HEK293 (cell line): ENCODE measurements around the gene MBOAT2.
"Not testable (repeated sequence)": the region's sequence is repeated elsewhere in the genome, so short reads cannot be mapped to it uniquely, and the experiment has no call there.

Experiments used
- CTCF ChIA-PET: fragments of 350-600 bp; formaldehyde crosslinking; extraction: SDS; loops from one replicate; lab custom pipeline; 2021; ENCODE audit warnings: antibody characterized with exemption; lab: Yijun Ruan, JAX
- POLR2A ChIA-PET: fragments of 300-600 bp; formaldehyde crosslinking; extraction: SDS; loops from one replicate; lab custom pipeline; 2020; ENCODE audit warnings: antibody characterized with exemption, inconsistent platforms; lab: Yijun Ruan, JAX
- H3K27ac ChIP-seq: fragments of 200-500 bp; sonication (Bioruptor generic); 2 replicates; pipeline ENCODE4 v1.5.1; 2014; ENCODE audit warnings: low read depth, low read length, control low read depth, inconsistent platforms; ENCODE audit errors: extremely low read depth
- H3K36me3 ChIP-seq, 2 experiments: fragments of 200-500 bp in 1 of 2; sonication (Bioruptor generic) in 1 of 2; 1 replicate in 1 of 2; 2 replicates in 1 of 2; pipeline ENCODE4 v1.5.1; 2014 to 2017; ENCODE audit warnings: inconsistent platforms in 2 of 2, low read length in 2 of 2; ENCODE audit not compliant: control insufficient read depth in 2 of 2, insufficient read depth in 1 of 2
- H3K4me1 ChIP-seq: fragments of 200-500 bp; sonication (Bioruptor generic); 2 replicates; pipeline ENCODE4 v1.5.1; 2014; ENCODE audit warnings: mild to moderate bottlenecking, low read length, inconsistent platforms; ENCODE audit not compliant: control insufficient read depth, insufficient read depth
- H3K4me3 ChIP-seq: 2 replicates; pipeline ENCODE4 v1.5.1; 2011; ENCODE audit warnings: low read depth, mild to moderate bottlenecking, control low read depth, low read length, moderate library complexity
- H3K9me3 ChIP-seq: fragments of 200-500 bp; sonication (Bioruptor generic); 2 replicates; pipeline ENCODE4 v1.5.1; 2014; ENCODE audit warnings: low read depth, low read length, inconsistent platforms; ENCODE audit not compliant: control insufficient read depth, insufficient read depth
- RBAK ChIP-seq: fragments of 450-650 bp; formaldehyde crosslinking; IDR thresholded peaks from 2 replicates; pipeline ENCODE4 v1.5.1; 2016; ENCODE audit warnings: missing biosample characterization, missing genetic modification characterization
- SCRT1 ChIP-seq: fragments of 450-650 bp; formaldehyde crosslinking; IDR thresholded peaks from 2 replicates; pipeline ENCODE4 v1.5.1; 2016; ENCODE audit warnings: missing biosample characterization, missing genetic modification characterization, borderline replicate concordance
- SP3 ChIP-seq: fragments of 450-650 bp; formaldehyde crosslinking; IDR thresholded peaks from 2 replicates; pipeline ENCODE4 v1.5.1; 2016; ENCODE audit warnings: missing biosample characterization, missing genetic modification characterization
- ZNF10 ChIP-seq: fragments of 450-650 bp; formaldehyde crosslinking; IDR thresholded peaks from 2 replicates; pipeline ENCODE4 v1.5.1; 2017; ENCODE audit warnings: missing biosample characterization, missing genetic modification characterization
- ZNF146 ChIP-seq: fragments of 450-650 bp; formaldehyde crosslinking; IDR thresholded peaks from 2 replicates; pipeline ENCODE4 v1.5.1; 2016; ENCODE audit warnings: missing biosample characterization, missing genetic modification characterization
- ZNF169 ChIP-seq: fragments of 450-650 bp; formaldehyde crosslinking; IDR thresholded peaks from 2 replicates; pipeline ENCODE4 v1.5.1; 2016; ENCODE audit warnings: missing biosample characterization, missing genetic modification characterization
- ZNF214 ChIP-seq: fragments of 450-650 bp; formaldehyde crosslinking; IDR thresholded peaks from 2 replicates; pipeline ENCODE4 v1.5.1; 2017; ENCODE audit warnings: missing biosample characterization, mild to moderate bottlenecking, missing genetic modification characterization, borderline replicate concordance
- ZNF248 ChIP-seq: fragments of 450-650 bp; formaldehyde crosslinking; IDR thresholded peaks from 2 replicates; pipeline ENCODE4 v1.5.1; 2017; ENCODE audit warnings: missing biosample characterization, missing genetic modification characterization
- ZNF335 ChIP-seq: fragments of 450-650 bp; formaldehyde crosslinking; conservative IDR thresholded peaks from 2 replicates; pipeline ENCODE4 v1.5.1; 2016; ENCODE audit warnings: missing biosample characterization, missing genetic modification characterization
- ZNF350 ChIP-seq: fragments of 450-650 bp; formaldehyde crosslinking; IDR thresholded peaks from 2 replicates; pipeline ENCODE4 v1.5.0; 2017; ENCODE audit warnings: missing biosample characterization, mild to moderate bottlenecking, missing genetic modification characterization
- ZNF426 ChIP-seq: fragments of 450-650 bp; formaldehyde crosslinking; IDR thresholded peaks from 2 replicates; pipeline ENCODE4 v1.5.1; 2017; ENCODE audit warnings: missing biosample characterization, missing genetic modification characterization, mild to moderate bottlenecking, inconsistent platforms, moderate library complexity
- ZNF473 ChIP-seq: fragments of 450-650 bp; formaldehyde crosslinking; IDR thresholded peaks from 2 replicates; pipeline ENCODE4 v1.5.1; 2017; ENCODE audit warnings: missing biosample characterization, missing genetic modification characterization
- ZNF501 ChIP-seq: fragments of 450-650 bp; formaldehyde crosslinking; IDR thresholded peaks from 2 replicates; pipeline ENCODE4 v1.5.1; 2016; ENCODE audit warnings: missing biosample characterization, missing genetic modification characterization
- ZNF548 ChIP-seq: fragments of 450-650 bp; formaldehyde crosslinking; IDR thresholded peaks from 2 replicates; pipeline ENCODE4 v1.5.1; 2016; ENCODE audit warnings: missing biosample characterization, missing genetic modification characterization
- ZNF639 ChIP-seq: fragments of 450-650 bp; formaldehyde crosslinking; IDR thresholded peaks from 2 replicates; pipeline ENCODE4 v1.5.1; 2016; ENCODE audit warnings: missing biosample characterization, missing genetic modification characterization
- ZNF664 ChIP-seq: fragments of 450-650 bp; formaldehyde crosslinking; IDR thresholded peaks from 2 replicates; pipeline ENCODE4 v1.5.1; 2016; ENCODE audit warnings: missing biosample characterization, missing genetic modification characterization
- TF ChIP-seq, protein P1 (sequence below): fragments of 450-650 bp; formaldehyde crosslinking; IDR thresholded peaks from 2 replicates; pipeline ENCODE4 v1.5.1; 2016; ENCODE audit warnings: missing biosample characterization, missing genetic modification characterization
- TF ChIP-seq, protein P2 (sequence below): fragments of 450-650 bp; formaldehyde crosslinking; IDR thresholded peaks from 2 replicates; pipeline ENCODE4 v1.5.1; 2016; ENCODE audit warnings: missing biosample characterization, missing genetic modification characterization

MBOAT2 gene

DNA sequence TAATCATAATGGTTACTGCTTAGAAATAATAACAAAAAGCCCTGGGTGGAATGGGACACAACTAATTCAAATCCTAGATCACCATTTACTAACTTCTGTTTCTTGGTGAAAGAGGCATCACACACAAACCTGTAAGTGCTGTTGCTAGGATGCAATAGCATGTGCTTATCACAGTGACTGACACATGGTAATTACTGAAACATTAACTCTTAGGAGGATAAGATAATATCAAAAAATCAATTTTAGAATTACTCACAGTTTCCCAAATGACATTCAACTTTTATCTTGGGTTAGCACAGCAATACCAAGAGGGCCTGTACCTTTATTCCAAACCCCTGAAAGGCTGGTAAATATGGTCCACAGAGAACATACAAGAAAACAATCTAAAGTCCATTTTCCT is 69.1 kb downstream of the MBOAT2 start:
- CTCF ChIA-PET = no interaction called here
- H3K36me3 ChIP-seq = peaks cover 0 to 14% of the 10 kb centered on the region in 2 experiments; a peak in 1 of 3 replicates

GRCh38 chr2:8932702-8933101 is 70.8 kb downstream of the MBOAT2 start:
- Histone ChIP-seq H3K4me1 (no peaks in the 10 kb centered on the region), H3K27ac (no peak overlapping the region), H3K4me3 (no peak overlapping the region), H3K36me3 (no peaks in the 10 kb centered on the region), H3K9me3 (no peaks in the 10 kb centered on the region)
- ChIA-PET POLR2A (no interaction called here), CTCF (no interaction called here)
- TF ChIP-seq ZNF350 (tag by site-specific recombination) (no peak), ZNF10 (tag by site-specific recombination) (no peak)

More for the DNA sequence above, 69.1 kb downstream of the MBOAT2 start:
- Histone ChIP-seq H3K4me3 (no peak overlapping the region), H3K9me3 (no peaks in the 10 kb centered on the region), H3K4me1 (no peaks in the 10 kb centered on the region), H3K27ac (no peak overlapping the region)
- POLR2A ChIA-PET = no interaction called here
- no peak for TF ChIP-seq ZNF169 (tag by site-specific recombination)
- TF ChIP-seq, protein P1, sequence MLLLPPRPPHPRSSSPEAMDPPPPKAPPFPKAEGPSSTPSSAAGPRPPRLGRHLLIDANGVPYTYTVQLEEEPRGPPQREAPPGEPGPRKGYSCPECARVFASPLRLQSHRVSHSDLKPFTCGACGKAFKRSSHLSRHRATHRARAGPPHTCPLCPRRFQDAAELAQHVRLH (tag by site-specific recombination) = no peak
- TF ChIP-seq ZNF335 (tag by site-specific recombination) = no peak
- TF ChIP-seq, protein P2, sequence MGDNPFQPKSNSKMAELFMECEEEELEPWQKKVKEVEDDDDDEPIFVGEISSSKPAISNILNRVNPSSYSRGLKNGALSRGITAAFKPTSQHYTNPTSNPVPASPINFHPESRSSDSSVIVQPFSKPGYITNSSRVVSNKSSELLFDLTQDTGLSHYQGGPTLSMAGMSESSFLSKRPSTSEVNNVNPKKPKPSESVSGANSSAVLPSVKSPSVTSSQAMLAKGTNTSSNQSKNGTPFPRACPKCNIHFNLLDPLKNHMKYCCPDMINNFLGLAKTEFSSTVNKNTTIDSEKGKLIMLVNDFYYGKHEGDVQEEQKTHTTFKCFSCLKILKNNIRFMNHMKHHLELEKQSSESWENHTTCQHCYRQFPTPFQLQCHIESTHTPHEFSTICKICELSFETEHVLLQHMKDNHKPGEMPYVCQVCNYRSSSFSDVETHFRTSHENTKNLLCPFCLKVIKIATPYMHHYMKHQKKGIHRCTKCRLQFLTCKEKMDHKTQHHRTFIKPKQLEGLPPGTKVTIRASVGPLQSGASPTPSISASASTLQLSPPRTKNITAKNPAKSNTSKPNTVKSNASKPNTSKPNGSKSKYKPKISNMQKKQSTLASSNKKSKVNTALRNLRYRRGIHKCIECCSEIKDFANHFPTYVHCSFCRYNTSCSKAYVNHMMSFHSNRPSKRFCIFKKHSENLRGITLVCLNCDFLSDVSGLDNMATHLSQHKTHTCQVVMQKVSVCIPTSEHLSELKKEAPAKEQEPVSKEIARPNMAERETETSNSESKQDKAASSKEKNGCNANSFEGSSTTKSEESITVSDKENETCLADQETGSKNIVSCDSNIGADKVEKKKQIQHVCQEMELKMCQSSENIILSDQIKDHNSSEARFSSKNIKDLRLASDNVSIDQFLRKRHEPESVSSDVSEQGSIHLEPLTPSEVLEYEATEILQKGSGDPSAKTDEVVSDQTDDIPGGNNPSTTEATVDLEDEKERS = no peak
- no peak for TF ChIP-seq ZNF473

DNA sequence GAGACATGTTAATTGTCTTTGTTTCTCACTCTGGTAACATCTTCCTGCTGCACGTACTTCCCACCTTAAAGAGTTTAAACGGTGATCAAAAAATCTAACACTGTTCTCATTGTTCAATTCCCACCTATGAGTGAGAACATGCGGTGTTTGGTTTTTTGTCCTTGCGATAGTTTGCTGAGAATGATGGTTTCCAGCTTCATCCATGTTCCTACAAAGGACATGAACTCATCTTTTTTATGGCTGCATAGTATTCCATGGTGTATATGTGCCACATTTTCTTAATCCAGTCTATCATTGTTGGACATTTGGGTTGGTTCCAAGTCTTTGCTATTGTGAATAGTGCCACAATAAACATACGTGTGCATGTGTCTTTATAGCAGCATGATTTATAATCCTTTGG is 73.3 kb downstream of the MBOAT2 start:
- H3K27ac ChIP-seq, H3K4me1 ChIP-seq, H3K9me3 ChIP-seq, POLR2A ChIA-PET, H3K4me3 ChIP-seq, H3K36me3 ChIP-seq: not testable (repeated sequence)
- CTCF ChIA-PET = interaction anchor here (0.5 kb wide), 1 partner anchor 25 kb away, joined by 3 read pairs; no protein-coding TSS in a partner anchor
- TF ChIP-seq ZNF146 = peak; percentile 59

DNA sequence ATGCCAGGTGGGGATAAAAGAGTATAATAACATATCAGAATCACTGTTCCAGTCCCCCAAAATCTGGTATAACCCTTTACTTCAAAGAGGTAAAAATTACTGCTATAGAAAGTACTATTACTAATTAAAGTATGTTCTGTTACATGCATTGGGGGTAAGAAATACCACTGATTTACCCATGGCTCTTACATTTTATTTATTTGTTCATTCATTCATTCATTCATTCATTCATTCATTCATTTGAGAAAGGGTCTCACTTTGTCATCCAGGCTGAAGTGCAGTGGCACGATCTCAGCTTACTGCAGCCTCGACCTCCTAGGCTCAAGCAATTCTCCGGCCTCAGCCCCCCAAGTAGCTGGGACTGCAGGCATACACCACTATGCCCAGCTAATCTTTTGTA is 74.4 kb downstream of the MBOAT2 start:
- TF ChIP-seq ZNF248 (tag by site-specific recombination) = no peak
- TF ChIP-seq ZNF639 (tag by site-specific recombination) = no peak
- no peak for TF ChIP-seq ZNF473
- TF ChIP-seq ZNF548 (tag by site-specific recombination) = no peak
- TF ChIP-seq ZNF501 = no peak
- TF ChIP-seq ZNF664 = no peak
- TF ChIP-seq RBAK (tag by site-specific recombination) = no peak
- TF ChIP-seq ZNF426 = no peak
- no peak for TF ChIP-seq SP3 (tag by site-specific recombination)
- TF ChIP-seq ZNF214 (tag by site-specific recombination) = no peak
- TF ChIP-seq SCRT1 (tag by site-specific recombination) = no peak
- no peak overlapping the region for H3K4me3 ChIP-seq
- H3K9me3 ChIP-seq = no peaks in the 10 kb centered on the region
- no peaks in the 10 kb centered on the region for H3K36me3 ChIP-seq
- H3K27ac ChIP-seq = no peak overlapping the region
- ChIA-PET POLR2A (no interaction called here), CTCF (no interaction called here)
- H3K4me1 ChIP-seq = no peaks in the 10 kb centered on the region
